Small intestine (tissue), 7 donors: ENCODE results near the gene DYNC1I1. TPM values are rescaled to one million over a fixed set of nuclear protein-coding genes. Genes with fewer than 3 reads are reported as not detected.
A peak's percentile ranks its signal among the peaks of the same experiment; 100 is the strongest.

ENCODE experiments used
- DNase-seq, 2 donors: peaks; one replicate each; pipeline versions ENCODE4 v3.0.0 to v3.0.0-alpha.2; 2013
- FAIRE-seq: peaks from 2 replicates; lab custom pipeline; 2012; peaks lifted over from hg19 to GRCh38; lab: Jason Lieb, UNC
- H3K27ac ChIP-seq, 3 donors: one replicate each; pipeline ENCODE4 v1.5.1; 2013; ENCODE audit warnings: low read length in 2 of 3, mild to moderate bottlenecking in 2 of 3, control low read depth in 1 of 3, inconsistent platforms in 1 of 3, low read depth in 1 of 3, moderate library complexity in 1 of 3
- H3K27me3 ChIP-seq, 3 donors: one replicate each; pipeline ENCODE4 v1.6.1; 2013; ENCODE audit warnings: low read length in 3 of 3, inconsistent platforms in 1 of 3; ENCODE audit not compliant: control insufficient read depth in 3 of 3, insufficient read depth in 3 of 3
- H3K36me3 ChIP-seq, 3 donors: one replicate each; pipeline ENCODE4 v1.6.1; 2013; ENCODE audit warnings: low read length in 3 of 3, inconsistent platforms in 1 of 3, low read depth in 1 of 3, mild to moderate bottlenecking in 1 of 3, moderate library complexity in 1 of 3; ENCODE audit not compliant: control insufficient read depth in 3 of 3, insufficient read depth in 2 of 3
- H3K4me1 ChIP-seq, 3 donors: one replicate each; pipeline ENCODE4 v1.6.1; 2013; ENCODE audit warnings: low read length in 2 of 3, inconsistent platforms in 1 of 3, low read depth in 1 of 3, mild to moderate bottlenecking in 1 of 3, moderate library complexity in 1 of 3; ENCODE audit not compliant: control insufficient read depth in 3 of 3, insufficient read depth in 2 of 3
- H3K4me3 ChIP-seq, 3 donors: one replicate each; pipeline ENCODE4 v1.5.1; 2013; ENCODE audit warnings: low read length in 3 of 3, control low read depth in 1 of 3, inconsistent platforms in 1 of 3, low read depth in 1 of 3, mild to moderate bottlenecking in 1 of 3, moderate library complexity in 1 of 3
- H3K9me3 ChIP-seq, 2 donors: one replicate each; pipeline ENCODE4 v1.6.1; 2013; ENCODE audit warnings: low read depth in 1 of 2, low read length in 1 of 2; ENCODE audit not compliant: control insufficient read depth in 2 of 2, insufficient read depth in 1 of 2
- WGBS, 3 donors: extraction: QIAGEN DNeasy Blood & Tissue Kit; methylation state at CpG; one replicate each; pipeline ENCODE4 v1.1.7; 2013; 5-methylcytosine and 5-hydroxymethylcytosine counted together
- polyA plus RNA-seq, 4 donors: library from polyadenylated mRNA; stranded (reverse) in 3 of 4; unstranded in 1 of 4; fragments of 200-250 nt in 3 of 4; fragments of 120-200 nt in 1 of 4; gene quantifications; one replicate each; pipeline versions ENCODE4 v1.2.1 to v1.2.3, GENCODE V29; 2013
- donor health status: healthy with polysubstance abuse.
- donor health status: control.
- donor health status: control.
- donor health status: Bipolar disorder and iron deficiency.
- donor health status: healthy.

The DYNC1I1 gene
- polyA plus RNA-seq, 4 donors: 0.12 to 2.4 (median 0.27) TPM; not detected in 1

- Histone ChIP-seq H3K4me3 (no peak overlapping the region), H3K9me3 (no peaks in the 10 kb centered on the region), H3K27ac (no peak overlapping the region), H3K36me3 (no peaks in the 10 kb centered on the region), H3K27me3 (peaks cover 0 to under 1% (median 0%) of the 10 kb centered on the region in 3 donors), H3K4me1 (peaks cover 0 to 2% (median 0%) of the 10 kb centered on the region in 3 donors)
- WGBS, 3 donors: 84 to 92% (median 86%) methylated on average over 8 of the region's 8 CpGs
- FAIRE-seq: no peak
- DNase-seq: no peak
Observed at GRCh38 chr7:95951997-95952795, 179.8 kb downstream of the DYNC1I1 start.

GRCh38 chr7:95952851-95953250 is 180.5 kb downstream of the DYNC1I1 start:
- DNase-seq (peak; percentile 8 to 32), FAIRE-seq (no peak)
- Histone ChIP-seq H3K9me3 (no peaks in the 10 kb centered on the region), H3K4me3 (no peak overlapping the region), H3K27ac (no peak overlapping the region), H3K4me1 (peaks cover 0 to 2% (median 0%) of the 10 kb centered on the region in 3 donors), H3K27me3 (peaks cover 0 to 4% (median 0%) of the 10 kb centered on the region in 3 donors), H3K36me3 (no peaks in the 10 kb centered on the region)
- 10 to 45% (median 24%) methylated on average over 1 of the region's 1 CpG for WGBS, 3 donors

- no peak overlapping the region for H3K4me3 ChIP-seq
- H3K27ac ChIP-seq: no peak overlapping the region
- peaks cover 0 to 2% (median 0%) of the 10 kb centered on the region in 3 donors for H3K4me1 ChIP-seq
- peaks cover 0 to 4% (median 0%) of the 10 kb centered on the region in 3 donors for H3K27me3 ChIP-seq
- H3K36me3 ChIP-seq: no peaks in the 10 kb centered on the region
- peak in 1 of 2 donors; percentile 12 for DNase-seq
- FAIRE-seq: no peak
- H3K9me3 ChIP-seq: no peaks in the 10 kb centered on the region
Observed at GRCh38 chr7:95955748-95956147, 183.4 kb downstream of the DYNC1I1 start.

- Histone ChIP-seq H3K9me3 (no peaks in the 10 kb centered on the region), H3K4me1 (peaks cover 0 to 2% (median 0%) of the 10 kb centered on the region in 3 donors), H3K36me3 (no peaks in the 10 kb centered on the region), H3K27ac (no peak overlapping the region), H3K27me3 (peaks cover 0 to 4% (median 0%) of the 10 kb centered on the region in 3 donors), H3K4me3 (no peak overlapping the region)
- 33 to 47% (median 39%) methylated on average over 3 of the region's 3 CpGs for WGBS, 3 donors
- DNase-seq (no peak), FAIRE-seq (no peak)
Observed at GRCh38 chr7:95957510-95957909, 185.2 kb downstream of the DYNC1I1 start.

GRCh38 chr7:95960706-95961244 is 188.4 kb downstream of the DYNC1I1 start:
- DNase-seq (no peak), FAIRE-seq (no peak)
- WGBS, 3 donors: 73 to 77% (median 75%) methylated on average over 5 of the region's 5 CpGs
- Histone ChIP-seq H3K27me3 (peaks cover 0 to 4% (median 0%) of the 10 kb centered on the region in 3 donors), H3K27ac (no peak overlapping the region), H3K4me1 (no peaks in the 10 kb centered on the region), H3K36me3 (no peaks in the 10 kb centered on the region), H3K4me3 (no peak overlapping the region), H3K9me3 (peaks cover 0 to 4% of the 10 kb centered on the region in 2 donors)

GRCh38 chr7:95963446-95963990 is 191.2 kb downstream of the DYNC1I1 start:
- 23 to 51% (median 31%) methylated on average over 1 of the region's 1 CpG for WGBS, 3 donors
- no peak overlapping the region for H3K27ac ChIP-seq
- no peaks in the 10 kb centered on the region for H3K36me3 ChIP-seq
- peaks cover 0 to 4% of the 10 kb centered on the region in 2 donors for H3K9me3 ChIP-seq
- no peaks in the 10 kb centered on the region for H3K27me3 ChIP-seq
- DNase-seq: no peak
- no peak overlapping the region for H3K4me3 ChIP-seq
- no peak for FAIRE-seq
- H3K4me1 ChIP-seq: no peaks in the 10 kb centered on the region

GRCh38 chr7:95971716-95972115 is 199.4 kb downstream of the DYNC1I1 start:
- Histone ChIP-seq H3K27ac (no peak overlapping the region), H3K4me3 (no peak overlapping the region), H3K9me3 (no peaks in the 10 kb centered on the region), H3K36me3 (no peaks in the 10 kb centered on the region), H3K27me3 (no peaks in the 10 kb centered on the region), H3K4me1 (peaks cover 0 to 3% (median 0%) of the 10 kb centered on the region in 3 donors)
- 89 to 92% (median 89%) methylated on average over 6 of the region's 6 CpGs for WGBS, 3 donors
- DNase-seq (no peak), FAIRE-seq (no peak)

GRCh38 chr7:95972523-95972922 is 200.2 kb downstream of the DYNC1I1 start:
- peaks cover 0 to 3% (median 0%) of the 10 kb centered on the region in 3 donors for H3K4me1 ChIP-seq
- H3K9me3 ChIP-seq: no peaks in the 10 kb centered on the region
- no peaks in the 10 kb centered on the region for H3K36me3 ChIP-seq
- H3K27ac ChIP-seq: no peak overlapping the region
- no peak overlapping the region for H3K4me3 ChIP-seq
- peak in 1 of 2 donors; percentile 39 for DNase-seq
- FAIRE-seq: no peak
- no peaks in the 10 kb centered on the region for H3K27me3 ChIP-seq
- 56 to 71% (median 66%) methylated on average over 7 of the region's 7 CpGs for WGBS, 3 donors
